EL (cell line): ENCODE data around the gene BMP4.
"Not testable (repeated sequence)": the region's sequence is repeated elsewhere in the genome, so short reads cannot be mapped to it uniquely, and the experiment has no call there.

Experiments
- DNase-seq: peaks from one replicate; pipeline ENCODE4 v3.0.0-alpha.2; 2016

Gene BMP4

GRCh38 chr14:53956427-53957201 lies at the start of gene BMP4:
Gene BMP4, minus strand, starts transcription at chr14:53956825. Its CDS starts 4,603 bp downstream, at chr14:53952222.
- DNase-seq, result peak; percentile 92

- no peak for DNase-seq
These were observed 46.4 kb upstream of the BMP4 start for GRCh38 chr14:54003064-54003463.

GRCh38 chr14:54002653-54003052 lies 46.0 kb upstream of the BMP4 start:
- peak; percentile 84 for DNase-seq

- peak; percentile 47 for DNase-seq
These were observed 44.7 kb upstream of the BMP4 start for GRCh38 chr14:54001189-54001878.

GRCh38 chr14:54000341-54000811 lies 43.8 kb upstream of the BMP4 start:
- DNase-seq, result peak; percentile 85

- DNase-seq, result peak; percentile 94
These were observed 42.5 kb upstream of the BMP4 start for GRCh38 chr14:53999061-53999488.

GRCh38 chr14:53996041-53996440 lies 39.4 kb upstream of the BMP4 start:
- DNase-seq, result no peak

- no peak for DNase-seq
These were observed 37.4 kb upstream of the BMP4 start for GRCh38 chr14:53993920-53994607.

- no peak for DNase-seq
These were observed 34.4 kb upstream of the BMP4 start for GRCh38 chr14:53990978-53991377.

GRCh38 chr14:53986718-53987117 lies 30.1 kb upstream of the BMP4 start:
- not testable (repeated sequence) for DNase-seq

GRCh38 chr14:53984958-53985357 lies 28.3 kb upstream of the BMP4 start:
- not testable (repeated sequence) for DNase-seq

- no peak for DNase-seq
These were observed 26.5 kb upstream of the BMP4 start for GRCh38 chr14:53983112-53983511.

- DNase-seq, result no peak
These were observed 25.9 kb upstream of the BMP4 start for GRCh38 chr14:53982546-53982945.

- DNase-seq, result peak; percentile 94
These were observed 23.4 kb upstream of the BMP4 start for GRCh38 chr14:53979747-53980642.

GRCh38 chr14:53979113-53979681 lies 22.6 kb upstream of the BMP4 start:
- DNase-seq, result peak; percentile 30

- no peak for DNase-seq
These were observed 21.6 kb upstream of the BMP4 start for GRCh38 chr14:53978194-53978593.

- no peak for DNase-seq
These were observed 18.8 kb upstream of the BMP4 start for GRCh38 chr14:53975444-53975843.

- no peak for DNase-seq
These were observed 14.9 kb upstream of the BMP4 start for GRCh38 chr14:53971521-53971920.

GRCh38 chr14:53969326-53969725 lies 12.7 kb upstream of the BMP4 start:
- DNase-seq, result no peak

- DNase-seq, result no peak
These were observed 12.1 kb upstream of the BMP4 start for GRCh38 chr14:53968726-53969125.

- peak; percentile 41 for DNase-seq
These were observed 11.0 kb upstream of the BMP4 start for GRCh38 chr14:53967606-53968005.

GRCh38 chr14:53964249-53964648 lies 7.6 kb upstream of the BMP4 start:
- peak; percentile 61 for DNase-seq
